ENCODE measurements around the gene ADSS1.

ADSS1 gene

DNA sequence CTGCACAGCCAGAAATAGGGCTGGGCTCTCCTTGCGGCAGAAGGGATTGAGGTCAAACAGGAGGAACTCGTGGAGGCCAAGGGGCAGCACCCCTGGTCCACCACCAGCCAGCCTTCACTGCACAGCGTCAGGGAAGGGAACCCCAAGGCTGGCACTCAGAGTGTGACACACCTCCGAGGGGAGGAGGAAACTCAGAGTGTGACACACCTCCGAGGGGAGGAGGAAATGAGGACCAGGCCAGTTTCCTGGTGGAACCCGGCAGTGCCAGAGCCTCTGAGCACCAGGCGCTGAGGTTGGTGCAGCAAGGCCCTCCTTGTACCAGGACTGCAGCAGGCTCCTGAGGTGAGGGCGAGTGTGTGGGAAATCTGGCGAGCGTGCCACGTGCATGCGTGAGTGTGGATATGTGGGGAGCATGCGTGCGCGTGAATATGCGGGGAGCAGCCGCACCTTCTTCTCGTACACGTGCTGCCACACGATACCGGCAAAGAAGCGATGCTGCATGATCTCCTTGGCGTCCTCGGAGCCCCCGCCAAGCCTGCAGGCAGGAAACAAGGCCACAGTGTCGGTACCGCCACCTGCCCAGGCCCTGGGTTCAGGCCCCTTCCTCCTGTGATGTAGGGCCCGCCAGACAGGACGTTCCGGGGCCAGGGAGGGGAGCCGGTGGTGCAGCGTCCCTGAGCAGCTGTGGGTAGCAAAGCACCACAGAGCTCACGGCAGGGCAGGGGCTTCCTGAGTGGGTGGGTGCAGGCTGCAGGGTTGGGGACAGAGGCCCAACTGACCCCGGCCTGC, 48.1 kb downstream of the ADSS1 start:
- peaks cover 4% of the 10 kb centered on the region for H3K4me1 ChIP-seq (ENCODE audit: control insufficient read depth, low read depth, low read length)
- no peaks in the 10 kb centered on the region for H3K27me3 ChIP-seq (ENCODE audit: control insufficient read depth, insufficient read depth, low read length)
- H3K9ac ChIP-seq (ENCODE audit: low read length) = no peak overlapping the region
- H3K4me3 ChIP-seq (ENCODE audit: low read length) = no peak overlapping the region
- no peak overlapping the region for H3K27ac ChIP-seq (ENCODE audit: low read length)
- no peaks in the 10 kb centered on the region for H3K9me3 ChIP-seq (ENCODE audit: control insufficient read depth, low read depth, low read length)
- peaks cover 27% of the 10 kb centered on the region for H3K36me3 ChIP-seq (ENCODE audit: control insufficient read depth, low read depth, low read length)

GRCh38 chr14:104772707-104773504, 48.9 kb downstream of the ADSS1 start:
- peaks cover 27% of the 10 kb centered on the region for H3K36me3 ChIP-seq (ENCODE audit: control insufficient read depth, low read depth, low read length)
- no peak overlapping the region for H3K27ac ChIP-seq (ENCODE audit: low read length)
- H3K4me3 ChIP-seq (ENCODE audit: low read length) = no peak overlapping the region
- peaks cover 4% of the 10 kb centered on the region for H3K4me1 ChIP-seq (ENCODE audit: control insufficient read depth, low read depth, low read length)
- H3K9me3 ChIP-seq (ENCODE audit: control insufficient read depth, low read depth, low read length) = no peaks in the 10 kb centered on the region
- H3K27me3 ChIP-seq (ENCODE audit: control insufficient read depth, insufficient read depth, low read length) = no peaks in the 10 kb centered on the region
- H3K9ac ChIP-seq (ENCODE audit: low read length) = no peak overlapping the region

DNA sequence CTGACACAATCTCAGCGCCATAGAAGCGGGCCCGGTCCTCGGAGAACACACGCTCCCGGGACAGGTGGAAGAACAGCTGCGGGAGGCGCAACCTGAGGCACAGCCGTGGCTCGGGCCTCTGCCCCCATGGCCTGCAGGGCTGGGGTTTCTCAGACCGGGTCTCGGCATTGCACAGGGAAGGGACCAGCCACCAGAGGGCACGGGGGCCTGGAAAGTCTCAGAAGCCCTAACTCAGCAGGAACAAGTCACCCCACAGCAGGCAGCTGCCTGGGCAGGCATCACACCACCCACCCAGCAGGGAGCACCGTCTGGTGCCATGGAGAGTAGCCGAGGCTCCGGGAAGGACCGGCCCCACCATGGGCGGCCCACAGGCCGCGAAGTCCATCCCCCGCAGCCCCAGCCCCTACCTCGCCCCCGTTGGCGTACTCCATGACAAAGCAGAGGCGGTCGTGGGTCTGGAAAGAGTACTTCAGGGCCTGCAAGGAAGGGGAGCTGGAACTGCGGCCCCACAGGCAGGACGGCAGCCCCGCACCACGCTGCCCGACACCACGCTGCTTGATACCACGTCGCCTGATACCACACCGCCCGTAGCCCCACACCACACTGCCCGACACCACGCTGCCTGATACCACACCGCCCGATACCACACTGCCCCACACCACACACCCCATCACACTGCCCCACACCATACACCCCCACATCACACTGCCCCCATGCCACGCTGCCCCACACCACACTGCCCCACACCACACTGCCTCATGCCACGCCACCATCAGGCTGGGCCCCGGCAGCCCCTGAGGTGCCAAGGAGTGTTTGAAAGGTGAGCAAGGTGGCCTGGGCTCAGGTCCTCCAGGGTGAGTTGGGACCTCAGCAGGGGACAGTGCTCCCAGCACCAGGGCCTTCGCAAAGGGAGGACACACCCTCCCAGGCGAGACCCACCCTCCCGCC, 49.8 kb downstream of the ADSS1 start:
- H3K36me3 ChIP-seq (ENCODE audit: control insufficient read depth, low read depth, low read length) = peaks cover 27% of the 10 kb centered on the region
- H3K9ac ChIP-seq (ENCODE audit: low read length) = no peak overlapping the region
- H3K27me3 ChIP-seq (ENCODE audit: control insufficient read depth, insufficient read depth, low read length) = no peaks in the 10 kb centered on the region
- no peak overlapping the region for H3K27ac ChIP-seq (ENCODE audit: low read length)
- H3K4me3 ChIP-seq (ENCODE audit: low read length) = no peak overlapping the region
- H3K4me1 ChIP-seq (ENCODE audit: control insufficient read depth, low read depth, low read length) = peaks cover 3% of the 10 kb centered on the region
- no peaks in the 10 kb centered on the region for H3K9me3 ChIP-seq (ENCODE audit: control insufficient read depth, low read depth, low read length)

DNA sequence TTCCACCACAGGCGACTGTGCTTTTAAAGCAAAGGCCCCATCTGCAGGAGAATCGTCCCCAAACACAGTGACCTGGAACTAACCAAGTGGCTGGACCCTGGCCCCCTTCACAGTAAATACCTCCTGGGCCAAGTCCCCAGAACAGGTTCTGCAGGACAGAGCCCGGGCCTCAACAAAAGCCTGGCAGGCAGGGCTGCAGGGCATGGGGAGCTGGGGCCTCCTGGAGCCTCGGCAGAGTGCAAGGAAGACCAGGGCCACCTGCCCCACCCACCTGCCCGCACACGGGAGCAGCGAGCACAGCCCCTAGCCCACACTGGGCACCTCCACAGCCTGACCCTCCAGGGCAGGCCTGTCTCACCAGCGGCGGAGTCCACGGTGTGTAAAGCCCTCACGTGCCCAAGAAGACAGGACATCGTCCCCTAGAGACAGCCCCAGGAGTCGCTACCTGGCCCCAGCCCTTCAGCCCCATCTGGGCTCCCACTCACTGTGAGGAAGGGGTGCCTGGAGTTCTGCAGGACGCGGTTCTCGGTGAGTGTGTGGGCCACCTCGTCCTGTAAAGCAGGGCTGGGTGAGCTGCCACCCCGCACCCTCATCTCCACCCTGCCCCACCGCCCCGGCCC, 50.5 kb downstream of the ADSS1 start:
- H3K4me1 ChIP-seq (ENCODE audit: control insufficient read depth, low read depth, low read length) = no peaks in the 10 kb centered on the region
- H3K4me3 ChIP-seq (ENCODE audit: low read length) = no peak overlapping the region
- no peaks in the 10 kb centered on the region for H3K27me3 ChIP-seq (ENCODE audit: control insufficient read depth, insufficient read depth, low read length)
- H3K9ac ChIP-seq (ENCODE audit: low read length) = no peak overlapping the region
- H3K27ac ChIP-seq (ENCODE audit: low read length) = no peak overlapping the region
- H3K36me3 ChIP-seq (ENCODE audit: control insufficient read depth, low read depth, low read length) = peaks cover 27% of the 10 kb centered on the region
- no peaks in the 10 kb centered on the region for H3K9me3 ChIP-seq (ENCODE audit: control insufficient read depth, low read depth, low read length)

GRCh38 chr14:104775073-104775489, 51.1 kb downstream of the ADSS1 start:
- no peaks in the 10 kb centered on the region for H3K4me1 ChIP-seq (ENCODE audit: control insufficient read depth, low read depth, low read length)
- no peaks in the 10 kb centered on the region for H3K9me3 ChIP-seq (ENCODE audit: control insufficient read depth, low read depth, low read length)
- peaks cover 27% of the 10 kb centered on the region for H3K36me3 ChIP-seq (ENCODE audit: control insufficient read depth, low read depth, low read length)
- no peak overlapping the region for H3K4me3 ChIP-seq (ENCODE audit: low read length)
- H3K27ac ChIP-seq (ENCODE audit: low read length) = no peak overlapping the region
- no peak overlapping the region for H3K9ac ChIP-seq (ENCODE audit: low read length)
- no peaks in the 10 kb centered on the region for H3K27me3 ChIP-seq (ENCODE audit: control insufficient read depth, insufficient read depth, low read length)

GRCh38 chr14:104776481-104776880, 52.5 kb downstream of the ADSS1 start:
- no peak overlapping the region for H3K9ac ChIP-seq (ENCODE audit: low read length)
- peaks cover 20% of the 10 kb centered on the region for H3K36me3 ChIP-seq (ENCODE audit: control insufficient read depth, low read depth, low read length)

DNA sequence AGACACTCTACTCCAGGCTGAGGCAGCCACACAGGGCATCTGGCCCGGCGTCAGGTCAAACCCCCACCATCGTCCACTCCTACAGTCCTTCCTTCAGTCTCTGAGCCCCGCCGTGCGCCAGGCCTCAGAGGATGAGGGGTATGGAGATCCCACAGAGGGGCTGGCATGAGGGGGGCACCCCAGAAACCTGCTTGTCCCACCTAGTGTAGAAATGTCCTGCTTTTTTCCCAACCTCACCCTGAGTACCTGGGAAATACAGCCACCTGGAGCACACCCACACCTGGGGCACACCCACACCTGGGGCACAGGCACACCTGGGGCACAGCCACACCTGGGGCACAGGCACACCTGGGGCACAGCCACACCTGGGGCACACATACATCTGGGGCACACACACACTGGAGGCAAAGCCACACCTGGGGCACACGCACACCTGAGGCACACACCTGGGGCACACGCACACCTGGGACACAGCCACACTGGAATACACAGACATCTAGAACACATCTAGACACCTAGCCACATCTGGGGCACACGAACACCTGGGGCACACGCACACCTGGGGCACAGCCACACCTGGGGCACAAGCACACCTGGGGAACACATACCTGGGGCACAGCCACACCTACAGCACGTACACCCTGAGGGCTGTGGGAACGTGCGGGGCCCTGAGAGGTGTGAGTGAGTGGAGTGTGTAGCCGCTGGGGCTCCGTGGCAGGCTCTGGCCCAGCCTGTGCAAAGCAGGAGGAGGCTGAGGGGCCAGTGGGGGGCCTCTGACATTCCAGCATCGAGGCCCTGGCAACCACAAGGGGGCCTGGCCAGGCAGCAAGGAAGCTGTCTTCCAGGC, 53.2 kb downstream of the ADSS1 start:
- Histone ChIP-seq H3K36me3 (ENCODE audit: control insufficient read depth, low read depth, low read length) (peaks cover 13% of the 10 kb centered on the region), H3K4me3 (ENCODE audit: low read length) (no peak overlapping the region), H3K27me3 (ENCODE audit: control insufficient read depth, insufficient read depth, low read length) (no peaks in the 10 kb centered on the region), H3K9me3 (ENCODE audit: control insufficient read depth, low read depth, low read length) (no peaks in the 10 kb centered on the region), H3K9ac (ENCODE audit: low read length) (no peak overlapping the region), H3K27ac (ENCODE audit: low read length) (no peak overlapping the region), H3K4me1 (ENCODE audit: control insufficient read depth, low read depth, low read length) (no peaks in the 10 kb centered on the region)

More at GRCh38 chr14:104776481-104776880, 52.5 kb downstream of the ADSS1 start:
- Histone ChIP-seq H3K27me3 (ENCODE audit: control insufficient read depth, insufficient read depth, low read length) (no peaks in the 10 kb centered on the region), H3K4me1 (ENCODE audit: control insufficient read depth, low read depth, low read length) (no peaks in the 10 kb centered on the region), H3K27ac (ENCODE audit: low read length) (no peak overlapping the region), H3K9me3 (ENCODE audit: control insufficient read depth, low read depth, low read length) (no peaks in the 10 kb centered on the region), H3K4me3 (ENCODE audit: low read length) (no peak overlapping the region)

DNA sequence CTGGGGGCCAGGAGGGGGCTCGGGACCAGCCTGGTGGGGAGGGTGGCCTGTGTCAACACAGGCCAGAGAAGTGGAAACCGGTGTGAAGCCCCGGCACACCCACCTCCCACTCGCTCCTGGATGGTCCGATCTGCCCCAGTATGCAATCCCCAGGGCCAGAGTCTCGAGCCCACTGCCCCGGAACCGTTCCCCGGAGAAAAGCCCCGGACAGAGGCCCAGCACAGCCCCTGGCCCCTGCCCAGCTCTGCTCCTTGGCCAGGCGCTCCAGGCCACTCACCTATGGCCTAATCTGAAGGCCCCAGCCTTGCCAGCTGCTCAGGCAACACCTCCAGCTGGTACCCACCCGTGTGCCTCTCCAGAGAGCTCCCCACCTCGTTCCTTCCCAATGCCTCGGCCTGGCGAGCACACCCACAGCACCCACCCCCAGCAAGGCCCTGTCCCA, 53.8 kb downstream of the ADSS1 start:
- Histone ChIP-seq H3K27ac (ENCODE audit: low read length) (no peak overlapping the region), H3K36me3 (ENCODE audit: control insufficient read depth, low read depth, low read length) (peaks cover 7% of the 10 kb centered on the region), H3K9ac (ENCODE audit: low read length) (no peak overlapping the region), H3K27me3 (ENCODE audit: control insufficient read depth, insufficient read depth, low read length) (no peaks in the 10 kb centered on the region), H3K4me1 (ENCODE audit: control insufficient read depth, low read depth, low read length) (no peaks in the 10 kb centered on the region), H3K9me3 (ENCODE audit: control insufficient read depth, low read depth, low read length) (no peaks in the 10 kb centered on the region), H3K4me3 (ENCODE audit: low read length) (no peak overlapping the region)

DNA sequence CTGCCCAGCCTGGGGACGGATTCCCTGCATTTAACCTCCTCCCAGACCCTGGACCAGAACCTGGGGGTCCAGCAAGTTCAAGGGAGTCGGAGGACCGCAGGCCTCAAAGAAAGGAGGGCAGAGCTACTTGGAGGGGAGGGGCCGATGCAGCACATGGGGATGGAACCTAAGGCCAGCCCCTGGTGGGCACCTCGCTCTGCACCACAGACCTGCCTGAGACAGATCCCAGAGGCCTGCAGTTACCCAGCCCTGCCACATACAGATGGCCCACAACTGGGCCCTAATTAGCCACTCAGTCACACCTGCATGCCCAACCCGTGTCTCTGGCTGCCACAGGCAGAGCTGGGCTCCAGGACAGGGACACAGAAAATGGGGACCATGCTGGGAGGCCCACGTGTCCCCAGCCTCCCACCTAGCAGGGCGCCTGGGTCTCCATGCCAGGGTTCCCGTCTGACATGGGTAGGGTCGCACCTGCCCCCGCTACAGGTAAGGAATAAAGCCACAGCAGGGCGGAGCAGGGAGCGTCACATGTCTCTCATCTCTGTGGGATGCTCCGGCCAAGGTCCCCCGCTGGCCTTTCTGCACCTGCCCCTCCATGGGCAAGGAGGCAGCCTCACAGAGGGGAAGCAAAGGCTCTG, 54.8 kb downstream of the ADSS1 start:
- Histone ChIP-seq H3K4me3 (ENCODE audit: low read length) (no peak overlapping the region), H3K27ac (ENCODE audit: low read length) (no peak overlapping the region), H3K4me1 (ENCODE audit: control insufficient read depth, low read depth, low read length) (no peaks in the 10 kb centered on the region), H3K36me3 (ENCODE audit: control insufficient read depth, low read depth, low read length) (no peaks in the 10 kb centered on the region), H3K9me3 (ENCODE audit: control insufficient read depth, low read depth, low read length) (no peaks in the 10 kb centered on the region), H3K9ac (ENCODE audit: low read length) (no peak overlapping the region), H3K27me3 (ENCODE audit: control insufficient read depth, insufficient read depth, low read length) (no peaks in the 10 kb centered on the region)
